ENCODE data around the gene RGN. TPM values are rescaled to one million over a fixed set of nuclear protein-coding genes. Genes with fewer than 3 reads are reported as not detected.
"Not testable (repeated sequence)": the region's sequence is repeated elsewhere in the genome, so short reads cannot be mapped to it uniquely, and the experiment has no call there.

RGN gene
- total RNA-seq, 1 experiment from 2014 or later = not detected

GRCh38 chrX:47098338-47099094, 20.3 kb downstream of the RGN start:
- ChIA-PET POLR2A (interaction anchor here (0.6 to 1.0 kb wide), 3 partner anchors 58 to 328 kb away, joined by 3 to 6 read pairs (median 3); no protein-coding TSS in a partner anchor), CTCF (interaction anchor here (0.5 kb wide), 1 partner anchor 509 kb away, joined by 3 read pairs; no protein-coding TSS in a partner anchor)
- Mint-ChIP-seq H3K36me3 (ENCODE audit: insufficient read depth, unreplicated experiment) (no peaks in the 10 kb centered on the region), H3K4me3 (ENCODE audit: unreplicated experiment) (no peak overlapping the region), H3K4me1 (ENCODE audit: insufficient read depth, unreplicated experiment) (no peaks in the 10 kb centered on the region), H3K9me3 (ENCODE audit: unreplicated experiment) (no peaks in the 10 kb centered on the region), H3K27ac (ENCODE audit: low read depth, unreplicated experiment) (no peak overlapping the region), H3K27me3 (ENCODE audit: insufficient read depth, unreplicated experiment) (peaks cover 72% of the 10 kb centered on the region)
- no peak for DNase-seq (ENCODE audit: unreplicated experiment)
- no TSS peak for BruUV-seq (replicated peaks)
- TF ChIP-seq, protein P1, sequence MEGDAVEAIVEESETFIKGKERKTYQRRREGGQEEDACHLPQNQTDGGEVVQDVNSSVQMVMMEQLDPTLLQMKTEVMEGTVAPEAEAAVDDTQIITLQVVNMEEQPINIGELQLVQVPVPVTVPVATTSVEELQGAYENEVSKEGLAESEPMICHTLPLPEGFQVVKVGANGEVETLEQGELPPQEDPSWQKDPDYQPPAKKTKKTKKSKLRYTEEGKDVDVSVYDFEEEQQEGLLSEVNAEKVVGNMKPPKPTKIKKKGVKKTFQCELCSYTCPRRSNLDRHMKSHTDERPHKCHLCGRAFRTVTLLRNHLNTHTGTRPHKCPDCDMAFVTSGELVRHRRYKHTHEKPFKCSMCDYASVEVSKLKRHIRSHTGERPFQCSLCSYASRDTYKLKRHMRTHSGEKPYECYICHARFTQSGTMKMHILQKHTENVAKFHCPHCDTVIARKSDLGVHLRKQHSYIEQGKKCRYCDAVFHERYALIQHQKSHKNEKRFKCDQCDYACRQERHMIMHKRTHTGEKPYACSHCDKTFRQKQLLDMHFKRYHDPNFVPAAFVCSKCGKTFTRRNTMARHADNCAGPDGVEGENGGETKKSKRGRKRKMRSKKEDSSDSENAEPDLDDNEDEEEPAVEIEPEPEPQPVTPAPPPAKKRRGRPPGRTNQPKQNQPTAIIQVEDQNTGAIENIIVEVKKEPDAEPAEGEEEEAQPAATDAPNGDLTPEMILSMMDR (IDR thresholded peaks at IDR 0.05; ENCODE audit: unreplicated experiment) = no peak
- intact Hi-C loops (cut with micrococcal nuclease) = no loop called here

DNA sequence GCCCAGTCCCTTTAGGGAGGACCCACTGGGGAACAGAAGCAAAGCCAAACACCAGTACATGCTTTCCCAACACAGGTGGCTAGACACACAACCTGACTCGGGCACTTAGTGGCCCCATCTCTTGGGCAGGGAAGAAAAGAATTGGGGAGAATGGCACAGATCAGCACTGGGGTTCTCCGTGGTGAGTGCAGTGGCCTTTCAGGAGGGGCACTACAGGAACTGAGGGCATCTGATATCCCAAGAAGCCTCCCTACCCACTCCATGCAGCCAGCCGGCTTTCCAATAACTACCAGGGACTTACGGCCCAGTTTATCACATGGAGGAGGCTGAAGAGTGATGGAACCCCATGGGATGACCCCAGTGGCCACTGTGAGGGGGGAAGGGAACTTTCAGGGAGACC, 23.0 kb downstream of the RGN start:
- CTCF ChIA-PET = no interaction called here
- intact Hi-C loops (cut with micrococcal nuclease) = no loop called here
- Mint-ChIP-seq H3K9me3 (ENCODE audit: unreplicated experiment) (no peaks in the 10 kb centered on the region), H3K27me3 (ENCODE audit: insufficient read depth, unreplicated experiment) (peaks cover 57% of the 10 kb centered on the region), H3K4me1 (ENCODE audit: insufficient read depth, unreplicated experiment) (no peaks in the 10 kb centered on the region), H3K27ac (ENCODE audit: low read depth, unreplicated experiment) (no peak overlapping the region), H3K36me3 (ENCODE audit: insufficient read depth, unreplicated experiment) (no peaks in the 10 kb centered on the region), H3K4me3 (ENCODE audit: unreplicated experiment) (no peak overlapping the region)
- POLR2A ChIA-PET = interaction anchor here (1.2 kb wide), 1 partner anchor 14 kb away, joined by 4 read pairs; no protein-coding TSS in a partner anchor
- BruUV-seq (replicated peaks) = no TSS peak
- no peak for DNase-seq (ENCODE audit: unreplicated experiment)
- TF ChIP-seq, protein P1 (IDR thresholded peaks at IDR 0.05; ENCODE audit: unreplicated experiment) = no peak

- H3K36me3 Mint-ChIP-seq (ENCODE audit: insufficient read depth, unreplicated experiment); DNase-seq (ENCODE audit: unreplicated experiment); H3K4me3 Mint-ChIP-seq (ENCODE audit: unreplicated experiment); intact Hi-C loops (cut with micrococcal nuclease); H3K27ac Mint-ChIP-seq (ENCODE audit: low read depth, unreplicated experiment); H3K9me3 Mint-ChIP-seq (ENCODE audit: unreplicated experiment); BruUV-seq (replicated peaks); H3K4me1 Mint-ChIP-seq (ENCODE audit: insufficient read depth, unreplicated experiment): not testable (repeated sequence)
- peaks cover 30% of the 10 kb centered on the region for H3K27me3 Mint-ChIP-seq (ENCODE audit: insufficient read depth, unreplicated experiment)
- ChIA-PET CTCF (interaction anchor here (1.2 kb wide), 1 partner anchor 18 kb away, joined by 3 read pairs; no protein-coding TSS in a partner anchor), POLR2A (interaction anchor here (1.0 kb wide), 1 partner anchor 18 kb away, joined by 3 read pairs; no protein-coding TSS in a partner anchor)
Measured at GRCh38 chrX:47110936-47111615, 32.8 kb downstream of the RGN start.

DNA sequence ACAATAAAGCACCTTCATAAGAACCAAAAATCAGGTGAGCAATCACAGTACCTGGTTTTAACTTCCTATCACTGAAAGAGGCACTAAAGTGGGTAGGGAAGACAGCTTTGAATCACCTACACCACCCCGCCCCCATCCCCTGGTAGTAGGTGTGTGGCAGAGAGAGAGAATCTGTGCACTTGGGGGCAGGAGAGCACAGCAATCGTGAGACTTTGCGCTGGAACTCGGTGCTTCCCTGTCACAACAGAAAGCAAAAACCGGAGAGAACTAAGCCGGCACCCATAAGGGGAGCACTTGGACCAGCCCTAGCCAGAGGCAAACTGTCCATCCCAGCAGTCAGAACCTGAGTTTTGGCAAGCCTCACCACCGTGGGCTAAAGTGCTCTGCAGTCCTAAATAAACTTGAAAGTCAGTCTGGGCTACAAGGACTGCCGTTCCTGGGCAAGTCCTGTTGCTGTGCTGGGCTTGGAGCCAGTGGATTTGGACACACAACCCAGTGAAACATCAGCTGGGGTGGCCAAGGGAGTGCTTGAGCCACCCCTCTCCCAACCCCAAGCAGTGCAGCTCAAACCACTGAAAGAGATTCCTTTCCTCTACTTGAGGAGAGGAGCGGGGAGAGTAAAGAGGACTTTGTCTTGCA, 34.2 kb downstream of the RGN start:
- Mint-ChIP-seq H3K4me1 (ENCODE audit: insufficient read depth, unreplicated experiment) (no peaks in the 10 kb centered on the region), H3K27me3 (ENCODE audit: insufficient read depth, unreplicated experiment) (peaks cover 40% of the 10 kb centered on the region), H3K27ac (ENCODE audit: low read depth, unreplicated experiment) (no peak overlapping the region), H3K9me3 (ENCODE audit: unreplicated experiment) (no peaks in the 10 kb centered on the region), H3K4me3 (ENCODE audit: unreplicated experiment) (no peak overlapping the region), H3K36me3 (ENCODE audit: insufficient read depth, unreplicated experiment) (no peaks in the 10 kb centered on the region)
- no peak for DNase-seq (ENCODE audit: unreplicated experiment)
- no TSS peak for BruUV-seq (replicated peaks)
- CTCF ChIA-PET = interaction anchor here (0.6 to 1.2 kb wide), 4 partner anchors 19 to 297 kb away, joined by 3 to 4 read pairs (median 3); no protein-coding TSS in a partner anchor
- TF ChIP-seq, protein P1 (IDR thresholded peaks at IDR 0.05; ENCODE audit: unreplicated experiment) = no peak
- intact Hi-C loops (cut with micrococcal nuclease) = no loop called here
- POLR2A ChIA-PET = interaction anchor here (0.8 kb wide), 2 partner anchors 23 to 1951 kb away, joined by 3 read pairs; no protein-coding TSS in a partner anchor

- H3K9me3 Mint-ChIP-seq (ENCODE audit: unreplicated experiment); H3K4me1 Mint-ChIP-seq (ENCODE audit: insufficient read depth, unreplicated experiment); intact Hi-C loops (cut with micrococcal nuclease); H3K4me3 Mint-ChIP-seq (ENCODE audit: unreplicated experiment); BruUV-seq (replicated peaks); H3K36me3 Mint-ChIP-seq (ENCODE audit: insufficient read depth, unreplicated experiment); DNase-seq (ENCODE audit: unreplicated experiment); H3K27ac Mint-ChIP-seq (ENCODE audit: low read depth, unreplicated experiment): not testable (repeated sequence)
- CTCF ChIA-PET = interaction anchor here (1.1 kb wide), 1 partner anchor 89 kb away, joined by 4 read pairs; no protein-coding TSS in a partner anchor
- POLR2A ChIA-PET = interaction anchor here (0.6 to 1.0 kb wide), 3 partner anchors 12 to 560 kb away, joined by 3 to 4 read pairs (median 3); no protein-coding TSS in a partner anchor
- H3K27me3 Mint-ChIP-seq (ENCODE audit: insufficient read depth, unreplicated experiment) = peaks cover 50% of the 10 kb centered on the region
Measured at GRCh38 chrX:47116551-47117110, 38.4 kb downstream of the RGN start.

- H3K4me1 Mint-ChIP-seq (ENCODE audit: insufficient read depth, unreplicated experiment); H3K4me3 Mint-ChIP-seq (ENCODE audit: unreplicated experiment); H3K27ac Mint-ChIP-seq (ENCODE audit: low read depth, unreplicated experiment); H3K9me3 Mint-ChIP-seq (ENCODE audit: unreplicated experiment); intact Hi-C loops (cut with micrococcal nuclease); DNase-seq (ENCODE audit: unreplicated experiment); CTCF ChIA-PET; POLR2A ChIA-PET; H3K36me3 Mint-ChIP-seq (ENCODE audit: insufficient read depth, unreplicated experiment); BruUV-seq (replicated peaks): not testable (repeated sequence)
- peaks cover 53% of the 10 kb centered on the region for H3K27me3 Mint-ChIP-seq (ENCODE audit: insufficient read depth, unreplicated experiment)
Measured at GRCh38 chrX:47124466-47124865, 46.2 kb downstream of the RGN start.

Data from MCF 10A (cell line).